Mammary epithelial cell (primary cell): ENCODE data around the gene KCTD18.

Experiments used
- CTCF ChIP-seq, 2 donors: IDR thresholded peaks in 1 of 2; conservative IDR thresholded peaks in 1 of 2; 2 replicates each; pipeline ENCODE4 v1.5.1; 2011 to 2012; ENCODE audit warnings: inconsistent platforms in 2 of 2, low read length in 2 of 2, mild to moderate bottlenecking in 2 of 2, control low read depth in 1 of 2, low read depth in 1 of 2; ENCODE audit not compliant: insufficient read depth in 1 of 2; ENCODE audit errors: extremely low read depth in 1 of 2
- EZH2 ChIP-seq: IDR thresholded peaks from 2 replicates; pipeline ENCODE4 v1.6.1; 2012; ENCODE audit warnings: low read length, inconsistent platforms, borderline replicate concordance

- TF ChIP-seq CTCF (conservative IDR thresholded peaks at IDR 0.05 in 1 of 2, IDR thresholded peaks at IDR 0.05 in 1 of 2; ENCODE audit: extremely low read depth in 1 of 2, insufficient read depth in 1 of 2, low read depth in 1 of 2, low read length in 2 of 2) (no peak), EZH2 (no peak)
Measured at GRCh38 chr2:200486529-200486928, 23.3 kb downstream of the KCTD18 start.
